ENCODE data around the gene SMIM45.

The SMIM45 gene

GRCh38 chr22:41969110-41969646 is 17.2 kb downstream of the SMIM45 start, which contains the start of gene SEPTIN3:
Gene SEPTIN3 (plus strand): TSS chr22:41969443. CDS start chr22:41971493, 2,050 bp downstream.
- peak; percentile 54 for DNase-seq (ENCODE audit: low read depth, low spot score)

GRCh38 chr22:41970601-41971000 is 18.7 kb downstream of the SMIM45 start:
- no peak for DNase-seq (ENCODE audit: low read depth, low spot score)

- no peak for DNase-seq (ENCODE audit: low read depth, low spot score)
Observed at GRCh38 chr22:41971431-41971830, 19.5 kb downstream of the SMIM45 start.

GRCh38 chr22:41974691-41975290 is 22.8 kb downstream of the SMIM45 start:
- DNase-seq (ENCODE audit: low read depth, low spot score) = no peak

GRCh38 chr22:41975299-41976069 is 23.5 kb downstream of the SMIM45 start:
- DNase-seq (ENCODE audit: low read depth, low spot score) = no peak

- DNase-seq (ENCODE audit: low read depth, low spot score) = no peak
Observed at GRCh38 chr22:41976070-41976901, 24.3 kb downstream of the SMIM45 start.

- DNase-seq (ENCODE audit: low read depth, low spot score) = no peak
Observed at GRCh38 chr22:41976961-41977566, 25.1 kb downstream of the SMIM45 start.

GRCh38 chr22:41978732-41979131 is 26.8 kb downstream of the SMIM45 start:
- DNase-seq (ENCODE audit: low read depth, low spot score) = no peak

GRCh38 chr22:41979423-41980250 is 27.7 kb downstream of the SMIM45 start:
- DNase-seq (ENCODE audit: low read depth, low spot score) = no peak

GRCh38 chr22:41982865-41983264 is 30.9 kb downstream of the SMIM45 start:
- no peak for DNase-seq (ENCODE audit: low read depth, low spot score)

- no peak for DNase-seq (ENCODE audit: low read depth, low spot score)
Observed at GRCh38 chr22:41983513-41984405, 31.8 kb downstream of the SMIM45 start.

- no peak for DNase-seq (ENCODE audit: low read depth, low spot score)
Observed at GRCh38 chr22:41987276-41987675, 35.3 kb downstream of the SMIM45 start.

GRCh38 chr22:41989246-41989645 is 37.3 kb downstream of the SMIM45 start:
- DNase-seq (ENCODE audit: low read depth, low spot score) = no peak

GRCh38 chr22:41991111-41991510 is 39.2 kb downstream of the SMIM45 start:
- no peak for DNase-seq (ENCODE audit: low read depth, low spot score)

GRCh38 chr22:41992496-41992895 is 40.5 kb downstream of the SMIM45 start:
- no peak for DNase-seq (ENCODE audit: low read depth, low spot score)

- DNase-seq (ENCODE audit: low read depth, low spot score) = no peak
Observed at GRCh38 chr22:41995211-41995610, 43.3 kb downstream of the SMIM45 start.

- no peak for DNase-seq (ENCODE audit: low read depth, low spot score)
Observed at GRCh38 chr22:41996826-41997225, 44.9 kb downstream of the SMIM45 start.

GRCh38 chr22:41998361-41999261 is 46.7 kb downstream of the SMIM45 start, which contains the start of gene WBP2NL:
Gene WBP2NL (plus strand): TSS chr22:41998788. CDS start chr22:41998819, 31 bp downstream.
- peak; percentile 93 for DNase-seq (ENCODE audit: low read depth, low spot score)

Measured in ELF-1 (cell line).